HEK293 (cell line): Measurements from ENCODE around the gene PABPN1.

Experiments
- CTCF ChIA-PET: fragments of 350-600 bp; formaldehyde crosslinking; extraction: SDS; loops from one replicate; lab custom pipeline; 2021; ENCODE audit warnings: antibody characterized with exemption; lab: Yijun Ruan, JAX
- POLR2A ChIA-PET: fragments of 300-600 bp; formaldehyde crosslinking; extraction: SDS; loops from one replicate; lab custom pipeline; 2020; ENCODE audit warnings: antibody characterized with exemption, inconsistent platforms; lab: Yijun Ruan, JAX
- H3K27ac ChIP-seq: fragments of 200-500 bp; sonication (Bioruptor generic); 2 replicates; pipeline ENCODE4 v1.5.1; 2014; ENCODE audit warnings: low read depth, low read length, control low read depth, inconsistent platforms; ENCODE audit errors: extremely low read depth
- H3K36me3 ChIP-seq, 2 experiments: fragments of 200-500 bp in 1 of 2; sonication (Bioruptor generic) in 1 of 2; 1 replicate in 1 of 2; 2 replicates in 1 of 2; pipeline ENCODE4 v1.5.1; 2014 to 2017; ENCODE audit warnings: inconsistent platforms in 2 of 2, low read length in 2 of 2; ENCODE audit not compliant: control insufficient read depth in 2 of 2, insufficient read depth in 1 of 2
- H3K4me1 ChIP-seq: fragments of 200-500 bp; sonication (Bioruptor generic); 2 replicates; pipeline ENCODE4 v1.5.1; 2014; ENCODE audit warnings: mild to moderate bottlenecking, low read length, inconsistent platforms; ENCODE audit not compliant: control insufficient read depth, insufficient read depth
- H3K4me3 ChIP-seq: 2 replicates; pipeline ENCODE4 v1.5.1; 2011; ENCODE audit warnings: low read depth, mild to moderate bottlenecking, control low read depth, low read length, moderate library complexity
- H3K9me3 ChIP-seq: fragments of 200-500 bp; sonication (Bioruptor generic); 2 replicates; pipeline ENCODE4 v1.5.1; 2014; ENCODE audit warnings: low read depth, low read length, inconsistent platforms; ENCODE audit not compliant: control insufficient read depth, insufficient read depth
- BCL11B ChIP-seq: fragments of 450-650 bp; formaldehyde crosslinking; IDR thresholded peaks from 2 replicates; pipeline ENCODE4 v1.5.1; 2016; ENCODE audit warnings: low read depth, missing biosample characterization, missing genetic modification characterization
- GLIS1 ChIP-seq: fragments of 450-650 bp; formaldehyde crosslinking; IDR thresholded peaks from 2 replicates; pipeline ENCODE4 v1.5.1; 2016; ENCODE audit warnings: missing biosample characterization, missing genetic modification characterization
- GLIS2 ChIP-seq: fragments of 450-650 bp; formaldehyde crosslinking; IDR thresholded peaks from 2 replicates; pipeline ENCODE4 v1.5.1; 2016; ENCODE audit warnings: missing biosample characterization, missing genetic modification characterization
- KLF10 ChIP-seq: fragments of 450-650 bp; IDR thresholded peaks from 2 replicates; pipeline ENCODE4 v1.5.1; 2018; ENCODE audit warnings: missing biosample characterization, mild to moderate bottlenecking, missing genetic modification characterization
- MYNN ChIP-seq: fragments of 450-650 bp; formaldehyde crosslinking; IDR thresholded peaks from 2 replicates; pipeline ENCODE4 v1.5.1; 2016; ENCODE audit warnings: missing biosample characterization, missing genetic modification characterization, borderline replicate concordance
- SCRT2 ChIP-seq: fragments of 450-650 bp; formaldehyde crosslinking; IDR thresholded peaks from 2 replicates; pipeline ENCODE4 v1.5.1; 2016; ENCODE audit warnings: missing biosample characterization, missing genetic modification characterization
- TRIM28 ChIP-seq: IDR thresholded peaks from 2 replicates; pipeline ENCODE4 v1.6.1; 2011; ENCODE audit warnings: low read length, control low read depth, borderline replicate concordance
- ZBTB20 ChIP-seq: fragments of 450-650 bp; formaldehyde crosslinking; IDR thresholded peaks from 2 replicates; pipeline ENCODE4 v1.5.1; 2016; ENCODE audit warnings: missing biosample characterization, missing genetic modification characterization
- ZBTB48 ChIP-seq: fragments of 450-650 bp; formaldehyde crosslinking; IDR thresholded peaks from 2 replicates; pipeline ENCODE4 v1.5.1; 2016; ENCODE audit warnings: missing biosample characterization, missing genetic modification characterization
- ZNF175 ChIP-seq: fragments of 450-650 bp; formaldehyde crosslinking; IDR thresholded peaks from 2 replicates; pipeline ENCODE4 v1.5.1; 2016; ENCODE audit warnings: missing biosample characterization, missing genetic modification characterization
- ZNF19 ChIP-seq: fragments of 450-650 bp; formaldehyde crosslinking; IDR thresholded peaks from 2 replicates; pipeline ENCODE4; 2016; ENCODE audit warnings: missing biosample characterization, missing genetic modification characterization, low read depth
- ZNF324 ChIP-seq: fragments of 450-650 bp; formaldehyde crosslinking; IDR thresholded peaks from 2 replicates; pipeline ENCODE4 v1.5.1; 2016; ENCODE audit warnings: missing biosample characterization, missing genetic modification characterization
- ZNF335 ChIP-seq: fragments of 450-650 bp; formaldehyde crosslinking; conservative IDR thresholded peaks from 2 replicates; pipeline ENCODE4 v1.5.1; 2016; ENCODE audit warnings: missing biosample characterization, missing genetic modification characterization
- ZNF561 ChIP-seq: fragments of 450-650 bp; IDR thresholded peaks from 2 replicates; pipeline ENCODE4 v1.5.1; 2018; ENCODE audit warnings: missing biosample characterization, missing genetic modification characterization, borderline replicate concordance
- ZNF621 ChIP-seq: fragments of 450-650 bp; formaldehyde crosslinking; IDR thresholded peaks from 2 replicates; pipeline ENCODE4 v1.5.1; 2017; ENCODE audit warnings: missing biosample characterization, missing genetic modification characterization
- ZNF677 ChIP-seq: fragments of 450-650 bp; IDR thresholded peaks from 2 replicates; pipeline ENCODE4 v1.5.0; 2018; ENCODE audit warnings: missing biosample characterization, mild to moderate bottlenecking, missing genetic modification characterization, moderate library complexity
- ZNF76 ChIP-seq: fragments of 450-650 bp; formaldehyde crosslinking; IDR thresholded peaks from 2 replicates; pipeline ENCODE4; 2016; ENCODE audit warnings: low read depth, missing biosample characterization, missing genetic modification characterization, borderline replicate concordance
- ZNF837 ChIP-seq: fragments of 450-650 bp; formaldehyde crosslinking; IDR thresholded peaks from 2 replicates; pipeline ENCODE4 v1.5.1; 2016; ENCODE audit warnings: missing biosample characterization, missing genetic modification characterization
- ZNF843 ChIP-seq: fragments of 450-650 bp; formaldehyde crosslinking; IDR thresholded peaks from 2 replicates; pipeline ENCODE4 v1.5.1; 2016; ENCODE audit warnings: missing biosample characterization, missing genetic modification characterization
- ZSCAN16 ChIP-seq: fragments of 450-650 bp; formaldehyde crosslinking; IDR thresholded peaks from 2 replicates; pipeline ENCODE4 v1.5.1; 2016; ENCODE audit warnings: missing biosample characterization, missing genetic modification characterization
- TF ChIP-seq, protein P1 (sequence below): fragments of 450-650 bp; formaldehyde crosslinking; IDR thresholded peaks from 2 replicates; pipeline ENCODE4 v1.5.1; 2016; ENCODE audit warnings: missing biosample characterization, missing genetic modification characterization
- TF ChIP-seq, protein P2 (sequence below): fragments of 450-650 bp; formaldehyde crosslinking; IDR thresholded peaks from 2 replicates; pipeline ENCODE4 v1.5.1; 2016; ENCODE audit warnings: missing biosample characterization, missing genetic modification characterization
- TF ChIP-seq, protein P3 (sequence below): fragments of 450-650 bp; formaldehyde crosslinking; IDR thresholded peaks from 2 replicates; pipeline ENCODE4 v1.5.1; 2016; ENCODE audit warnings: missing biosample characterization, missing genetic modification characterization
- TF ChIP-seq, protein P4 (sequence below): IDR thresholded peaks from 2 replicates; pipeline ENCODE4 v1.6.1; 2011; ENCODE audit warnings: mild to moderate bottlenecking, low read depth, low read length, borderline replicate concordance
- TF ChIP-seq, protein P5 (sequence below): fragments of 450-650 bp; formaldehyde crosslinking; IDR thresholded peaks from 2 replicates; pipeline ENCODE4 v1.5.1; 2016; ENCODE audit warnings: missing biosample characterization, missing genetic modification characterization
- TF ChIP-seq, protein P6 (sequence below): fragments of 450-650 bp; formaldehyde crosslinking; IDR thresholded peaks from 2 replicates; pipeline ENCODE4 v1.5.1; 2016; ENCODE audit warnings: missing biosample characterization, missing genetic modification characterization

PABPN1 gene

DNA sequence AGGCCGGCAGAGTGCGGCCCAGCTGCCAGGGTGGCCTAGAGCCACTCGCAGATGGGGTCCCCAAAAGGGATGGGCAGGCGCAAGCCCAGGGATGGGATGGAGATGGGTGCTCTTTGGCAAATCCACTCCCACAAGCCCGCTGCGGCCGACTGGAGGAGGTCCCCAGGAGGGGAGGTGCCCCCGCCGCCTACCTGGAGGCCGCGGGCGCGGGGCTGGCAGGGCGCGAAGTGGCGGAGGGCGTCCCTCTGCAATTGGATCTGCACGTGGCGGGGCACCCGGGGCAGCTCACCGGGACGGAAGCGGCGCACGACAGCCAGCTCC is 19.3 kb upstream of the PABPN1 start (continued):
- no peak for TF ChIP-seq MYNN (tag by site-specific recombination)
- TF ChIP-seq ZNF561, result 0 out of 2 replicates have a peak, but pooled peaks have one; percentile 61
- peak; percentile 71 for TF ChIP-seq ZBTB48 (tag by site-specific recombination)
- no peak for TF ChIP-seq TRIM28

DNA sequence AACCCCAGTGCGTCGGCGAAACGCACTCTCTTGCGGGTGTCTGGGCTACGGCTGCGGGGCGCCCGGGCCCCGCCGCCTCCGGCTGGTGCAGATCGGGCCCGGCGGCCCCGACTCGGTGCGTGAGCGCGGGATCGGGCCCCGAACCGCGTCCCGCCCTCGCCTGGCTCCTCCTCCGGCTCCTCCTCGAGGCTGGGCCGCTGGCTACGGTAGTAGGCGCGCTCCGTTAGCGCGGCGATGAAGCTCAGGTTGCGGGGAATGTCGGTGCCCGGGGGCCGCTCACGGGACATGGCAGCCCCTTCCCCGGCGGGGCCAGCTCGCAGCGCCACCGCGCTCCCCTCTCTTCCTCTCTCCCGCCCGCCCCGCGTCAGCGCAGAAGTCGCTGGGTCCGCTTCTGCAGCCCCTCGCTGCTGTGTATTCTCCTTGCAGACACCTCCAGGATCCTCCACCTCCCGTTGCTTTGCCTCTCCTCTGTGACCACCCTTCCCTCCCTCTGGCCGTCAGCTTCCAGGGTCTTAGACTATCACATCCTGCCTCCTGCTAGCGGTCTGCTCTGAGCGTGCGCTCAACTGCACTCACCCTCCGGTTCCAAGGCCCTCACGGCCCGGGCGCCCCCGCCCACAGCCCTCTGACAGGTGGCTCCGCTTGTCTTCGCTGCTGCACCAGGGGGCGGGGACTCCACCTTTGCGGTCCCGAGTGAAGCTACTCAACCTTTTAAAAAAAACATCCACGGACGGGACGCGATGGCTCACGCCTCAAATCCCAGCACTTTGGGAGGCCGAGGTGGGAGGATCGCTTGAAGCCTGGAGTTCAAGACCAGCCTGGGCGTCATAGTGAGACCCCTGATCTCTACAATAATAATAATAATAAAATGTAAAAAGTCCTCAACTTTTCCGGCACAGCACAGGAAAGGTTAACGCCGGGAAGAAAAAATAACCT is 18.7 kb upstream of the PABPN1 start, which contains the start of gene PPP1R3E:
Gene PPP1R3E (minus strand): TSS at position 570 of the 936 bp plus-strand sequence. CDS start 283 bp downstream, at position 287.
- Histone ChIP-seq H3K9me3 (no peaks in the 10 kb centered on the region), H3K4me3 (peak within 1 kb of the TSS; percentile 59), H3K36me3 (peaks cover 4 to 17% of the 10 kb centered on the region in 2 experiments), H3K27ac (peak within 1 kb of the TSS; percentile 97), H3K4me1 (peaks cover 13% of the 10 kb centered on the region; the same call in 1 of the 2 replicates)
- POLR2A ChIA-PET, result interaction anchor here (0.6 to 8.1 kb wide), 11 partner anchors 8 to 296 kb away, joined by 3 to 170 read pairs (median 4); partner anchors contain the start of genes ACIN1, C14orf119, HOMEZ and PABPN1
- CTCF ChIA-PET, result interaction anchor here (0.7 to 3.3 kb wide), 6 partner anchors 18 to 257 kb away, joined by 3 to 12 read pairs (median 4); partner anchors contain the start of gene PABPN1
- TF ChIP-seq, protein P1, sequence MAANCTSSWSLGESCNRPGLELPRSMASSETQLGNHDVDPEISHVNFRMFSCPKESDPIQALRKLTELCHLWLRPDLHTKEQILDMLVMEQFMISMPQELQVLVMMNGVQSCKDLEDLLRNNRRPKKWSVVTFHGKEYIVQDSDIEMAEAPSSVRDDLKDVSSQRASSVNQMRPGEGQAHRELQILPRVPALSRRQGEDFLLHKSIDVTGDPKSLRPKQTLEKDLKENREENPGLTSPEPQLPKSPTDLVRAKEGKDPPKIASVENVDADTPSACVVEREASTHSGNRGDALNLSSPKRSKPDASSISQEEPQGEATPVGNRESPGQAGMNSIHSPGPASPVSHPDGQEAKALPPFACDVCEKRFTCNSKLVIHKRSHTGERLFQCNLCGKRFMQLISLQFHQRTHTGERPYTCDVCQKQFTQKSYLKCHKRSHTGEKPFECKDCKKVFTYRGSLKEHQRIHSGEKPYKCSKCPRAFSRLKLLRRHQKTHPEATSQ, result no peak
- TF ChIP-seq ZNF843 (tag by site-specific recombination) (no peak), GLIS1 (tag by site-specific recombination) (peak; percentile 15; the same call in 1 of the 2 replicates), ZNF837 (tag by site-specific recombination) (no peak), ZNF76 (no peak; the same call in 1 of the 2 replicates), ZNF621 (tag by site-specific recombination) (no peak), ZBTB20 (tag by site-specific recombination) (peak; percentile 77; the same call in 1 of the 2 replicates), GLIS2 (tag by site-specific recombination) (peak; percentile 61), ZNF324 (tag by site-specific recombination) (no peak), ZNF175 (tag by site-specific recombination) (no peak), ZSCAN16 (tag by site-specific recombination) (no peak), BCL11B (tag by site-specific recombination) (no peak), SCRT2 (tag by site-specific recombination) (peak; percentile 99), KLF10 (tag by site-specific recombination) (no peak), ZNF677 (no peak), ZNF335 (tag by site-specific recombination) (peak; percentile 56), ZNF19 (no peak)
- TF ChIP-seq, protein P2, sequence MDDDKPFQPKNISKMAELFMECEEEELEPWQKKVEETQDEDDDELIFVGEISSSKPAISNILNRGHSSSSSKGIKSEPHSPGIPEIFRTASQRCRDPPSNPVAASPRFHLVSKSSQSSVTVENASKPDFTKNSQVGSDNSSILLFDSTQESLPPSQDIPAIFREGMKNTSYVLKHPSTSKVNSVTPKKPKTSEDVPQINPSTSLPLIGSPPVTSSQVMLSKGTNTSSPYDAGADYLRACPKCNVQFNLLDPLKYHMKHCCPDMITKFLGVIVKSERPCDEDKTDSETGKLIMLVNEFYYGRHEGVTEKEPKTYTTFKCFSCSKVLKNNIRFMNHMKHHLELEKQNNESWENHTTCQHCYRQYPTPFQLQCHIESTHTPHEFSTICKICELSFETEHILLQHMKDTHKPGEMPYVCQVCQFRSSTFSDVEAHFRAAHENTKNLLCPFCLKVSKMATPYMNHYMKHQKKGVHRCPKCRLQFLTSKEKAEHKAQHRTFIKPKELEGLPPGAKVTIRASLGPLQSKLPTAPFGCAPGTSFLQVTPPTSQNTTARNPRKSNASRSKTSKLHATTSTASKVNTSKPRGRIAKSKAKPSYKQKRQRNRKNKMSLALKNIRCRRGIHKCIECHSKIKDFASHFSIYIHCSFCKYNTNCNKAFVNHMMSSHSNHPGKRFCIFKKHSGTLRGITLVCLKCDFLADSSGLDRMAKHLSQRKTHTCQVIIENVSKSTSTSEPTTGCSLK (tag by site-specific recombination), result no peak
- TF ChIP-seq, protein P3, sequence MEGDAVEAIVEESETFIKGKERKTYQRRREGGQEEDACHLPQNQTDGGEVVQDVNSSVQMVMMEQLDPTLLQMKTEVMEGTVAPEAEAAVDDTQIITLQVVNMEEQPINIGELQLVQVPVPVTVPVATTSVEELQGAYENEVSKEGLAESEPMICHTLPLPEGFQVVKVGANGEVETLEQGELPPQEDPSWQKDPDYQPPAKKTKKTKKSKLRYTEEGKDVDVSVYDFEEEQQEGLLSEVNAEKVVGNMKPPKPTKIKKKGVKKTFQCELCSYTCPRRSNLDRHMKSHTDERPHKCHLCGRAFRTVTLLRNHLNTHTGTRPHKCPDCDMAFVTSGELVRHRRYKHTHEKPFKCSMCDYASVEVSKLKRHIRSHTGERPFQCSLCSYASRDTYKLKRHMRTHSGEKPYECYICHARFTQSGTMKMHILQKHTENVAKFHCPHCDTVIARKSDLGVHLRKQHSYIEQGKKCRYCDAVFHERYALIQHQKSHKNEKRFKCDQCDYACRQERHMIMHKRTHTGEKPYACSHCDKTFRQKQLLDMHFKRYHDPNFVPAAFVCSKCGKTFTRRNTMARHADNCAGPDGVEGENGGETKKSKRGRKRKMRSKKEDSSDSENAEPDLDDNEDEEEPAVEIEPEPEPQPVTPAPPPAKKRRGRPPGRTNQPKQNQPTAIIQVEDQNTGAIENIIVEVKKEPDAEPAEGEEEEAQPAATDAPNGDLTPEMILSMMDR (tag by site-specific recombination), result no peak
- TF ChIP-seq, protein P4, sequence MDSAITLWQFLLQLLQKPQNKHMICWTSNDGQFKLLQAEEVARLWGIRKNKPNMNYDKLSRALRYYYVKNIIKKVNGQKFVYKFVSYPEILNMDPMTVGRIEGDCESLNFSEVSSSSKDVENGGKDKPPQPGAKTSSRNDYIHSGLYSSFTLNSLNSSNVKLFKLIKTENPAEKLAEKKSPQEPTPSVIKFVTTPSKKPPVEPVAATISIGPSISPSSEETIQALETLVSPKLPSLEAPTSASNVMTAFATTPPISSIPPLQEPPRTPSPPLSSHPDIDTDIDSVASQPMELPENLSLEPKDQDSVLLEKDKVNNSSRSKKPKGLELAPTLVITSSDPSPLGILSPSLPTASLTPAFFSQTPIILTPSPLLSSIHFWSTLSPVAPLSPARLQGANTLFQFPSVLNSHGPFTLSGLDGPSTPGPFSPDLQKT, result no peak
- TF ChIP-seq, protein P5, sequence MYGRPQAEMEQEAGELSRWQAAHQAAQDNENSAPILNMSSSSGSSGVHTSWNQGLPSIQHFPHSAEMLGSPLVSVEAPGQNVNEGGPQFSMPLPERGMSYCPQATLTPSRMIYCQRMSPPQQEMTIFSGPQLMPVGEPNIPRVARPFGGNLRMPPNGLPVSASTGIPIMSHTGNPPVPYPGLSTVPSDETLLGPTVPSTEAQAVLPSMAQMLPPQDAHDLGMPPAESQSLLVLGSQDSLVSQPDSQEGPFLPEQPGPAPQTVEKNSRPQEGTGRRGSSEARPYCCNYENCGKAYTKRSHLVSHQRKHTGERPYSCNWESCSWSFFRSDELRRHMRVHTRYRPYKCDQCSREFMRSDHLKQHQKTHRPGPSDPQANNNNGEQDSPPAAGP (tag by site-specific recombination), result peak; percentile 70; the same call in 1 of the 2 replicates
- TF ChIP-seq, protein P6, sequence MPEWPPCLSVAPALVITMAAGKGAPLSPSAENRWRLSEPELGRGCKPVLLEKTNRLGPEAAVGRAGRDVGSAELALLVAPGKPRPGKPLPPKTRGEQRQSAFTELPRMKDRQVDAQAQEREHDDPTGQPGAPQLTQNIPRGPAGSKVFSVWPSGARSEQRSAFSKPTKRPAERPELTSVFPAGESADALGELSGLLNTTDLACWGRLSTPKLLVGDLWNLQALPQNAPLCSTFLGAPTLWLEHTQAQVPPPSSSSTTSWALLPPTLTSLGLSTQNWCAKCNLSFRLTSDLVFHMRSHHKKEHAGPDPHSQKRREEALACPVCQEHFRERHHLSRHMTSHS (tag by site-specific recombination), result no peak
